ENCODE results near the gene GLTP.
"Not testable (repeated sequence)": the region's sequence is repeated elsewhere in the genome, so short reads cannot be mapped to it uniquely, and the experiment has no call there.

GLTP gene

DNA sequence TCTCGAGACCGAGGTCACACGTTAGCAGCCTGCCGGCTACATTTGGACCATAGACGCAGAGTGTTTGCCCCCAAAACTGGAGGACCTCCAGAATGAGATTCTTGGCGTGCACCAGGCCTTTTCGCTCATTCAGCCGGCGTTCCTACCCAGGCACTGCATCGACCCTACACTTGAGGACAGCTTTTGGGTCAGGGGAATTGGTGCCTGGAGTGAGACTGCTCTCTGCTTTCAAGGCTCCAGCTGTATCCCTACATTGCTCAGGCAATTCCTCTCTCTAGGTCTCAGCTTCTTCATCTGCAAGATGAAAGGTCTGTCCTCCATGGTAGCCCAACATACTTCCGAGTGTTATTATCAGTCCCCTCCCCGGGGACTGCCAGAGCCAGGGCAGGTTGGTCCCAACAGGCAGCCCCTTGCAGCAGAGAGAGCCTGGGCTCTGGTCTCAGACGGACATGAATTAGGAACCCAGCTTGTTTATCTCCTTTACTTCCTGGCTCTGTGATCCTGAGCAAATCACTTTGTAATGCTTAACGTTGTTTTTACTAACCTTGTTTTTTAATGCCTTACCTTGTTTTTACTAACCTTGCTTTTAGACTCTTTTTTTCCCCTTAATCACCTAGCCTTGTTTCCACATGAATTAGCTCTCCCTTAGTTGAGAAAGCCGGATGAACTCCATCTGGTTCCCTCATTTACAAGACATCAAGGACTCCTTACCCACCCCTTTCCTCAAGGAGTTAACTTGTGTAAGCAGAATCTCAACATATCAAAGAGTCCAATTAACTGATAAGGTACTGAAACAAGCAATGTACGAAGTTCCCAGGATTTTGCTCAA is 20.6 kb upstream of the GLTP start:
- no peak for DNase-seq

DNA sequence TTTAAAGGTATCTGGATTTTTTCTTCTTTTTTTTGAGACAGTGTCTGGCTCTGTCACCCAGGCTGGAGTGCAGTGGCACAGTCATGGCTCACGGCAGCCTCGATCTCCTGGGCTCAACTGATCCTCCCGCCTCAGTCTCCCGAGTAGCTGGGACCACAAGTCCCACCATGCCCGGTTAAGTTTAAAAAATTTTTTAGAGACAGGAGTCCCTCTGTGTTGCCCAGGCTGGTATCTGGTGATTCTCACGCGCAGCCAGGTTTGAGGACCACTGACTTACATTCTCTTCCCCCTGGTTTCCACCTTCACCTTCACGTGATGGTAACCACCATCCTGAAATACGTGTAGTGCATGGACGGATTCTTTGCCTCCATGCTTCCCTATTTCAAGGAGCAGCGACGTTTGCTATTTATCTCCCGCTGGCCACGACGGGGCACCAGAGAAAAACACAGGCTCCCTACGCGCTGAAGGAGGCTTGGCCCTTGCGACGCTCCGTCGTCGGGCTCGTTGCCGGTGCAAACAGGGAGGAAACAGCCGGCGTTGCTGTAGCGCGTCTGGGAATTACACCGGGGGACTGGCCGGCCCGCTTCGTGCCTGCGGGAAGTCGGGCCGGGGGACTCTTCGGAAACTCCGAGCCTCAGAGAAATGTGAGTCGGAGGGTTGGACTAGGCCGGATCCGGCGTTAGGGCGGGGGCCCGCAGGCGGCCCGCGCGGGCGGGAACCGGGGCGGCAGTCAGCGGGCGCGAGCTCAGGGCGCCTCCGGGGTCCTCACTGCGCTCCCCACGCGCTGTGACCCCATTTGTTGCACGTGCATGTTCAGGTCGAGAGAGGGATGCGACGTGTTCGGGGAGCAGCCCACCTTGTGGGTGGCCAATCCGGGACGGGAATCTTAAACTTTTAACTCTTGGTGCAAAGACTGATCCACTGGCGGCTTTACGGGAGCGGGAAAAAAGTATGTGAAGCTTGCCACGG is 19.7 kb upstream of the GLTP start, which contains the start of gene TCHP:
Gene TCHP (plus strand): TSS at position 492 of the 969 bp plus-strand sequence. CDS start 2,753 bp downstream, outside the sequence.
- DNase-seq = peak; percentile 95

DNA sequence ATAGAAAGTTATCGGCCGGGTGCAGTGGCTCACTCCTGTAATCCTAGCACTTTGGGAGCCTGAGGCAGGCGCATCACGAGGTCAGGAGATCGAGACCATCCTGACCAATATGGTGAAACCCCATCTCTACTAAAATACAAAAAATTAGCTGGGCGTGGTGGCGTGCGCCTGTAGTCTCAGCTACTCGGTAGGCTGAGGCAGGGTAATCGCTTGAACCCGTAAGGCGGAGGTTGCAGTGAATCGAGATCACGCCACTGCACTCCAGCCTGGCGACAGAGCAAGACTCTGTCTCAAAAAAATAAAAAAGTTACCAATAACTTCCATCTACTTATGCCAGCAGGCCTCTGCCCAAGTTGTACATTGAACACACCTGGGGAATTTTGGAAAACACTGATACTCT is 19.0 kb upstream of the GLTP start:
- DNase-seq = not testable (repeated sequence)

DNA sequence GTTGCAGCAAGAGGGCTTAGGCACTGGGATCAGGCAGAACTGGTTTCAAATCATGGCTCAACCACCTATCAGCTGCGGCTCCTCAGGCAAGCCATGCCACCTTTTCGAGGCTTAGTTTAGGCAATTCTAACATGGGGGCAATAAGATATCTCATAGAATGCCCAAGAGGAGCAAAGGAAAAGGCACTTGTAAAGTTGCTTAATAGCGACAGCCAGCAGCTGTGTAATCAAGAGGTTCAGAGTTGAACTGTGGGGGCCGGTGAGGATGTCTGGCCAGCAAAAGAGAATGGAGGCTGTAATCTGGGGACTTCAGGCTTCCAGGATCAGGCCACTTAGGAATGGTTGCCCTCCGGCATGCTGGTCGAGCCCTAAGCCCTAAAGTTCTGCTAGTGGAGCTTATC is 16.7 kb upstream of the GLTP start:
- no peak for DNase-seq

DNA sequence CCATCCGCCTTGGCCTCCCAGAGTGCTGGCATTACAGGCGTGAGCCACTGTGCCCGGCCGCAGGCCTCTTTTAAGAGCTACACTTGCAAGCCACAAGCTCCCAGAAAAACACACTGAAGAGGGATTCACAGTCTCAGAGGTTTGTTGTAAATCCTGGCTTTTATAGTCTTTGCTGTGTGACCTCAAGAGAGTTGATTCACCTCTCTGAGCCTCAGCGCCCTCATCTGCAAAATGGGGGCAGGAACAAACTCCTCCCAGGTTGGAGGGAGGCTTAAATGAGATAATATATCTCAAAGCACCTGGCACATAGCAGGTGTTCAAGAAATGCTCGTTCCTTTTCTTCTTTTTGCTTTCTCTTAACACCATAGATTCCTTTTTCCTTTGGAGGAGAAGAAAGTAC is 15.8 kb upstream of the GLTP start:
- DNase-seq = no peak

DNA sequence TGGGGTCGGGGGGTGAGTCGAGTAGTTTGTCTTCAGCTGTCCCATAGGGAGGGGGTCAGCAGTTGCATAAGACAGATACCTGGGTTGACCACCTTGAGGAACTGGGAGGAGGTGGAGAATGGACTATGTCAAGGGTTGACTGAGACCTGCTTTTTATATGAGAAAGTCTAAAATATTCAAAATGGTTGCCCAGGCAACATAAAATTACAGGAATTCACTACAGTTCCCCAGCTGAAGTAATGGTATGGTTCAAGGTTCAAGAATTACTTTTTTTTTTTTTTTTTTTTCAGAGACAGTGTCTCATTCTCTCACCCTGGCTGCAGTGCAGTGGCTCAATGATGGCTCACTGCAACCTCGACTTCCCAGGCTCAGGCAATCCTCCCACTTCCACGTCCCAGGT is 14.6 kb upstream of the GLTP start:
- no peak for DNase-seq

DNA sequence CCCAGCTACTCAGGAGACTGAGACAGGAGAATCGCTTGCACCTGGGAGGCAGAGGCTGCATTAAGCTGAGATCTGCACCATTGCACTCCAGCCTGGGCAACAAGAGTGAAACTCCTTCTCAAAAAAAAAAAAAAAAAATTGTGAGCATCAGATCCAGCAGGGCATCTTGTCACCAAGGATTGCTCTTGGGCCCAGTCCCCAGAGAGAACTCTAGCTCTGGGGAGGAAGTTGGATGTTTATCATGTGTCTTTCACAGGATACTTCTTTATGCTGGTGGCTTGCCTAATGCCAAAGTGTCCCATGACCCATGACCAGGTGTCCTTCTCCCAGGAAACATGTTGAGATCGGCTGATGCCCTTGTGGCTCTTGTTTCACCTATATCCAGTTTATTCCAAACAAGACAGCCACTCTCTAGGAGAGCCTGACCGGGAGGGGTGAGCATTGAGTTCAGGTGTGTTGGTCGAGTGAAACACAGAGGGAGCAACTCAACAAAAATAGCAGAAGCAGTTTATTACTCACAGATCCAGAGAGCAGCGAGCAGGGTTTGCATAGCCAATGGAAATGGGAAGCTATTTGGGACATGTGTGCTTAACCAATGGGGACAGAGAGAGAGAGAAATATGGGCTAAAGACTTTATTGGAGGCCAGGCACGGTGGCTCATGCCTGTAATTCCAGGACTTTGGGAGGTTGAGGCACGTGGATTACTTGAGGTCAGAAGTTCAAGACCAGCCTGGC is 13.1 kb upstream of the GLTP start:
- no peak for DNase-seq

DNA sequence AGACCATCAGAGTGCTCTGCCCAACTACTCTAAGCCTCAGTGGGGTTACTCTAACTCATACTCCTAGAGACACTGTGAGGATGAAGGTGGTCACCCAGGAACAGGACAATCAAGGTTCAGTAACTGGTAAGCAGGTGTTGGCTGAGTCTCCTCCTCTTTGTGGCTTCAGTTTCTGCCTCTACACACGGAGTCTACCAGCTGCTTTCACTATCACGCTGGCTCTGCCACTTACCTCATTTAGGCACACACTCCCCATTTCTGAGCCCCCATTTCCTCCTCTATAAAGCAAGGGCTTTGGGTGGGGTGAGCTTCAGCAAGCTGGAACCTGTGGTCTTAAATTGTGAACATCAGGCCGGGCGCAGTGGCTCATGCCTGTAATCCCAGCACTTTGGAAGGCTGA is 12.4 kb upstream of the GLTP start:
- DNase-seq = no peak

DNA sequence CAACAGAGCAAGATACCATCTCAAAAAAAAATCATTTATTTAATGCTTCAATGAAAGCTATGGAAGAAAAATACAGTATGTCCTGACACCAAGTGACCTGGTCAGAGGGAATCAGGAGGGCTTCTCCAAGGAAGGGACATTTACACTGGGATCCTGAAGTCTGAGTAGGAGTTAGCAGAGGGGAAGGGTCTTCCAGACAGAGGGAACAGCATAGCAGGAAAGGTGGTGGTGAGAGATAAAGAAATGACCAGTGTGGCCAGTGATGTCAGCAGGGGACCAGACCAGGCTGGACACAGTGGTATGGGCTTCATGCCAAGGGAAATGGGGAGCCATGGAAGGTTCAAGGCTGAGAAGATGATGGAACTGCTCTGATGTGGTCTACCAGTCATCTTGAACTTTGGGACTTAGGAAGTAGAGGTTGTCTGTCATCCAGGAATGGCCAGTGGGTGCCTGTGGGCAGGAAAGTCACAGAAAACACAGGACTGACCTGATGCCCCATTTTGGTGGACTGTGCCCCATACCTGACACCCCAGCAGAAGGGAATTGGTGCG is 11.9 kb upstream of the GLTP start:
- no peak for DNase-seq

DNA sequence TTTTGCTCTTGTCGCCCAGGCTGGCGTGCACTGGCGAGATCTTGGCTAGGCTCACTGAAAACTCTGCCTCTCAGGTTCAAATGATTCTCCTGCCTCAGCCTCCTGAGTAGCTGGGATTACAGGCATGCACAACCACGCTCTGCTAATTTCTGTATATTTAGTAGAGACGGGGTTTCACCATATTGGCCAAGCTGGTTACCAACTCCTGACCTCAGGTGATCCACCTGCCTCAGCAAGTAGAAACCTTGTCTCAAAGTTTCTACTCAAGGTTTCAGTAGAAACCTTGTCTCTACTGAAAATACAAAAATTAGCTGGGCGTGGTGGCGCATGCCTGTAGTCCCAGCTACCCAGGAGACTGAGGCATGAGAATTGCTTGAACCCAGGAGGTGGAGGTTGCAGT is 11.4 kb upstream of the GLTP start:
- not testable (repeated sequence) for DNase-seq

DNA sequence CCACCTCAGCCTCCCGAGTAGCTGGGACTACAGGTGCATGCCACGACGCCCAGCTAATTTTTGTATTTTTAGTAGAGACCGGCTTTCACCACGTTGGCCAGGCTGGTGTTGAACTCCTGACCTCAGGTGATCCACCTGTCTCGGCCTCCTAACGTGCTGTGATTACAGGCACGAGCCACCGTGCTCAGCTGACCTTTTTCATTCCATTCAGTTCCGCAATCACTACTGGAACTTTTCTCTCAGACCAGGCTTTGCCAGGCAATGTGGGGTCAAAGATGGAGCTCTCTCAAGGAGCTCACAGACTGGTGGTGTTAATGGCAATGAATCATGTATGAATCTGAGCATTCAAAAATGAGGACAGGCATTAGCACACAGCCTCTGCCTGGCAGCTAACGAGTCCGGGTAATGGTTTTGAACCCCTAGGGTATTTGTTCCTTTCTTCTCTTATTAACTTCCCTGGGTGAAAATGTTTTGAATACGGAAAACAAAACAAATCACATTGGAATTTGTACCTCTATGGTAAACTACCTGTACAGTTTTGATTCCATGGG is 10.4 kb upstream of the GLTP start:
- DNase-seq = peak; percentile 56

DNA sequence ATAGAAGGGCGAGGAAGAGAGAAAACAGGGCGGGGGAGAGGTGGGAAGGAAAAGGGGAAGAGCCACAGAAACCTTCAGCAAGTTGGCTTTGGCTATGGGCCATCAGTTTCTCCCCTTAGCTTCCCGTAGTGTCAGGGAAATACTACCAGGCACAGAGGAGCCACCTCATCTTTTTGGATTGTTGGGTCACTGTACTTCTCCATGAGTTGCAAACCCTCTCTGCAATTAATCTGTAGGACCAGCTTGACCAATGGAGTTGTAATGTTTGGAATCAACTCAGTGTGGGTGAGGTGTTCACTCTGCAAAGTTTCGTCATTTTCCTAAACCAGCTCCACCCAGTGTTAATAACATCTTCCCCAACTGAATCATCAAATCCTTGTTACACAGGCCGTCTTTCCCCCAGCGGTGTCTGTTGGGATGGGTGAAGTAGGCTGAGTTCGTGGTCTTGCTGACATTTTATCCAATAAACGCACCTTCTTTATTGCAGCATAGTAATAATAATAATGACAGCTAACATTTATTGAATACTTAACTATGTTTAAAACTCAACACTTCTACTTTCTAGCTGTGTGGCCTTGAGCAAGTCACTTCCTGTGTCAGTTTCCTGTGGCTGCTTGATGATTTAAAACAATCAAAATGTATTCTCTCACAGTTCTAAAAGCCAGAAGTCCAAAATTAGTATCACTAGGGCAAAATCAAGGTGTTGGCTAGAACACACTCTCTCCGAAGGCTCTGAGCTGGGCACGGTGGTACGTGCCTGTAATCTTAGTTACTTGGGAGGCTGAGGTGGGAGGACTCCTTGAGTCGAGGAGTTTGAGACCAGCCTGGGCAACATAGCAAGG is 8.1 kb upstream of the GLTP start:
- no peak for DNase-seq

DNA sequence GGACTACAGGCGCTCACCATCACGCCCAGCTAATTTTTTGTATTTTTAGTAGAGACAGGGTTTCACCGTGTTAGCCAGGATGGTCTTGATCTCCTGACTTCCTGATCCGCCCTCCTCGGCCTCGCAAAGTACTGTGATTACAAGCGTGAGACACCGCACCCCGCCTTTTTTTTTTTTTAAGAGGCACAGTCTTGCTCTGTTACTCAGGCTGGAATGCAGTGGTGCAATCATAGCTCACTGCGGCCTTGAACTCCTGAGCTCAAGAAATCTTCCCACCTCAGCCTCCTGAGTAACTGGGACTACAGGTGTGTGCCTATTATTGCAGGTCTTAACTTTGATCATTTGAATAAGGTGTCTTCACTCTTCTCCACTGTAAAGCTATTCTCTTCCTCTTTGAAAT is 5.3 kb upstream of the GLTP start:
- no peak for DNase-seq

DNA sequence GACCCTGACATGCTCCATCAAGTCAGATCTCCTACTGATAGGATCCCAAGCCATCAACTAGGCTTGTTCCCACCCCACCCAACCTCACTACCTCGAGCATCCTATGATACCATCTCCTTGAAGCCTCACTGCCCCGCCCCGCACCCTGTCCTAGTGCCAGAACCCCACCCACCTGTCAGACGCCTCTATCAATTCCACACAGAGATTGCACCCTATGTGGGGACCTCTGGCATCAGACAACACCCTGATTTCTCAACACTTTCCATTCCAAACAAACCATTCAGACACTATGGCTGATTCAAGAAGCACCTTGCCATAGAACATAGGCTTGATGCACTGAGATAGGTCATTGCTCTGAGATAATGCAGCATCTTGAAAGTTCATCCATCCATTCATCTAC is 3.1 kb upstream of the GLTP start:
- no peak for DNase-seq

DNA sequence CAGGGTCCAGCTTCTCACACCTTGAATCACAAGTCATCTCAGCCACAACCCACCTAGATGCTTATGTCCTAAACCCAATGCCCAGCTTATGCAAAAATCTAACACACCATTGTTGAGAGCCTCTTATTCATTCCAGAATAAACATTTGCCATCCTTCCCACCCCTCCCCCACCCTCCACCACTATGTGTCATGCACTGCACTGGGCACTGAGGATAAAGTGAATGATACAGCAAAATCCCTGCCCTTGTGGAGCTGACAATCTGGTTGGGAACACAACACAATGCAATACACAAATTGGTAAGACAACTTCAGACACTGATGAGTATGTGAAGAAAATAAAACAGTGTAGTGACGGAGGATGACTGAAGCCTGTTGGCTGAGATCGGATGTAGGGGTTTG is 1.4 kb upstream of the GLTP start:
- DNase-seq = no peak

DNA sequence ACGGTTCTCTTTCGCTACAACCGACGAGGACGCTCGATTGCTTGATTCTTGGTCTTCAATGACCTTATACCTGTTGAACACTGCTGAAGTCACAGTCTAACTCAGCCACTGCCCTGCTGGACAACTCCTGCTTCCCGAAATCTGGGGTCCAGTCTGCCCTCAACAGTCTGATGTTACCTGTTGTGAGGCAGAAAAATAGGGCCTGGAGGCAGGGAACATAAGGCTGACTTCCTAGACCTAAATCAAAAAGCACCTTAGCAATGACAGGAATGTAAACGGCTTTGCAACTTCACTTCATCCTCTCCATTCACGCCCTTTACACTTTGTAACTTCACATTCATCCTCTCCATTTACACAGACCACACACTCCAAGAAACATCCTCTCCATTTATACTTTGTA is 597 bp upstream of the GLTP start:
- DNase-seq = peak; percentile 39

DNA sequence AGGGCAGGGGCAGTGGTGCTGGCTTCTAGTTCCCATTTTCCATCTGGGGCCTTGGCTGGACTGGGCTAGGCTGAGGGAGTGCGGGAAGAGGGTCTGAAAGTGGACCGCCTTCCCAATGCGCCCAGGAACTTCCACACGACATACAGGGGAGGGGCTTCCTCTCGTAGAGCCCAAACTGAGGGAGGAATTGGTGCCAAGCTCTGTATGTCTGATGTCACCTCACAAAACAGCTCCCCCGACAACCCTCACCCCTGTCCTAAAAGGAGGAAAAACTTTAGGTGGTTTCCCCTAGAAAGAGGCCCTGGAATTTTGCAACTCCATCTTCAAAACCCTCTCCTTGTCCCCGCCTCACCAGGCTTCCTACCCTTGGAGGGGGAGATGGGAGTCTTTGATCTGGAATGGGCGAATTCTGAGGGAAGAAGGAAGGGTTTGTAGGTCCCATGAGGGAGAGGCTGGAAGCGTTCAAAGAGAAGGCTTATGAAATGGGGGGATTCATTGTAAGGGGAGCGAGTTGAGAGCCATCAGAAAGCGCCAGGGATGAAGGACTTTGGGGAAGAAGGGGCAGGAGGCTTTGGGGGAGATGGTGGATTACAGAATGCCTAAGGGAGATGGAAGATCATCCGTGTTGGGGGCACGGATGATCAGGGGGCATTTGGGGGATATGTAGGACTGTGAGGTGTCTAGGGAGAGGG is 844 bp downstream of the GLTP start:
- DNase-seq = peak; percentile 73

DNA sequence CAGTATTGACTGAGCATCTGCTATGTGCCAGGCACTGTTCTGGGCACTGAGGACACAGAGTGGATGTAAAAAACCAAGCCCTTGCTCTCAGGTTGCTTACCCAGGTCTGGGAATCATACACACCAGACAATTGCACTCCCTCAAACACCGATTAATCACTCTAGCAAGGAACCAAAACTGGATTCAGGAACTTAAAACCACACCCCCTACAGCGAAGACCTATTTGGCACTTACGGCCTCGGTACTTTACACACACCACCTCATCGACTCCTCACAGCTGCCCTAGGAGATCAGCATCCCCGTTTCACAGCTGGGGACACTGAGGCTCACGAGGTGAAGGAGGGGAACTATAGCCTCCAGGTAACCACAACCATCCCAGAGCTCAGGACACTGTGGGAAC is 1.6 kb downstream of the GLTP start:
- DNase-seq = no peak

DNA sequence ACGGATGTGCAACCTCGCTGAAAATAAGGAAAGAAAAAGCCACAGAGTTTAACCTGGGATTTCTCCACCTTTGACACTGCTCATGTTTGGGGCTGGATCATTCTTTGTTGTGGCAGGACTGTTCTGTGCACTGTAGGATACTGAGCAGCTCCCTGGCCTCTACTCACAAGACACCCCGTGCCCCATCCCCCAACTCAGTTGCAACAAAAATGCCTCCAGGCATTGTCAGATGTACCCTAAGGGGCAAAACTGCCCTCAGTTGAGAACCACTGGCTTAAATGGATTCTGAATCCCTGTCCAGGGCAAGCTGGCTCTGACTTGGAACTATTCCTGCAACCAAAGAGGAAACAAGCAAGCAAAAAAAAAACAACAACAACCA is 2.1 kb downstream of the GLTP start:
- DNase-seq = no peak

DNA sequence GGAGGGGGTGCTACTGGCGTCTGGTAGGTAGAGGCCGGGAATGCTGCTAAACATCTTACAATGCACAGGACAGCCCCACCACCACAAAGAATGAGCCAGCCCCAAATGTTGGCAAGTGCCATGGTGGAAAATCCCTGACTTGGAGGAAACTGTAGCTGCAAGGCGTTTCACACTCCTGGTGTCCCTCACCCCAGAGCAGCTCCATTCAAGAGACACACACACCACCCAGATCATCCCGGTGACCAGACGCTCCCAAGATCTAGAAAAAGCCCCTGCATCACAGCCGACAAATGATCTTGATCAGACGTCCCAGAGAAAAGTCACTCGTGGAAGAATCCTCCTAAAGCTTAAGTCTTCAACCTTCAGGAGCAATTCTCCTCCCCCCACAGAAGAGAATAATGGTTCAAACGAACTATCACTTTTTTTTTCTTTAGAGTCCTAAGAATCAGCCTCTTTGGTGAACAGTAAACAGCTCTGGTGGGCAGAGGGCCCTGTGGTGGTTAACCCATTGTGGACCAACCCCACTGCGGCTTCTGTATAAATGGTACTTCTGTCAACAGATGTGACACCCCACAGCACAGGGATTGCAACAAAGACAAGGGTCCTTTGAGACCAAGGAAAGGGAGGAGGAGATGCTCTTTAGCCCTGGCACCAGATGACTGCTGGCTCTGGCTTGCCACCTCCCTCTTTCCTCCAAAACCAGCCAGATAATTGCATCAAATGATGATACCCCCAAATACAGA is 2.7 kb downstream of the GLTP start:
- DNase-seq = peak; percentile 26

All from eye (tissue), 1 donor.